ENCODE results near the gene C11orf58. TPM values are rescaled to one million over a fixed set of nuclear protein-coding genes. Genes with fewer than 3 reads are reported as not detected.
A peak's percentile ranks its signal among the peaks of the same experiment; 100 is the strongest.

The C11orf58 gene
- total RNA-seq, 2 experiments from 2014 or later, result 114 to 133 TPM

GRCh38 chr11:16788141-16789062 is 50.0 kb downstream of the C11orf58 start:
- DNase-seq (peak; percentile 74), ATAC-seq (peak; percentile 78)
- no peaks in the 10 kb centered on the region for H3K36me3 Mint-ChIP-seq (ENCODE audit: low read depth)
- no peak overlapping the region for H3K27ac Mint-ChIP-seq
- intact Hi-C loops (cut with micrococcal nuclease), result loop anchor here (5.0 kb wide), 1 partner anchor 274 kb away; no protein-coding TSS in a partner anchor
- peak; percentile 98 for TF ChIP-seq CTCF (IDR thresholded peaks at IDR 0.05)
- no peak overlapping the region for H3K4me3 Mint-ChIP-seq
- no peaks in the 10 kb centered on the region for H3K27me3 Mint-ChIP-seq
- no peaks in the 10 kb centered on the region for H3K9me3 Mint-ChIP-seq
- POLR2A ChIA-PET, result no interaction called here
- CTCF ChIA-PET, result interaction anchor here (0.7 to 9.0 kb wide), 25 partner anchors 9 to 275 kb away, joined by 3 to 60 read pairs (median 4); no protein-coding TSS in a partner anchor
- H3K4me1 Mint-ChIP-seq (ENCODE audit: low read depth), result peaks cover 9% of the 10 kb centered on the region

GRCh38 chr11:16789063-16789420 is 50.6 kb downstream of the C11orf58 start:
- POLR2A ChIA-PET, result no interaction called here
- intact Hi-C loops (cut with micrococcal nuclease), result loop anchor here (5.0 kb wide), 1 partner anchor 273 kb away; no protein-coding TSS in a partner anchor
- H3K36me3 Mint-ChIP-seq (ENCODE audit: low read depth), result no peaks in the 10 kb centered on the region
- no peak for TF ChIP-seq CTCF (IDR thresholded peaks at IDR 0.05)
- H3K9me3 Mint-ChIP-seq, result no peaks in the 10 kb centered on the region
- no peaks in the 10 kb centered on the region for H3K27me3 Mint-ChIP-seq
- DNase-seq (no peak), ATAC-seq (no peak)
- no peak overlapping the region for H3K27ac Mint-ChIP-seq
- H3K4me3 Mint-ChIP-seq, result no peak overlapping the region
- CTCF ChIA-PET, result interaction anchor here (0.9 to 9.0 kb wide), 6 partner anchors 12 to 348 kb away, joined by 3 to 48 read pairs (median 5); no protein-coding TSS in a partner anchor
- H3K4me1 Mint-ChIP-seq (ENCODE audit: low read depth), result peaks cover 9% of the 10 kb centered on the region

GRCh38 chr11:16789560-16790485 is 51.4 kb downstream of the C11orf58 start:
- no peak overlapping the region for H3K27ac Mint-ChIP-seq
- ATAC-seq, result no peak
- H3K36me3 Mint-ChIP-seq (ENCODE audit: low read depth), result no peaks in the 10 kb centered on the region
- no peaks in the 10 kb centered on the region for H3K27me3 Mint-ChIP-seq
- peaks cover 11% of the 10 kb centered on the region for H3K4me1 Mint-ChIP-seq (ENCODE audit: low read depth)
- POLR2A ChIA-PET, result no interaction called here
- no peak overlapping the region for H3K4me3 Mint-ChIP-seq
- CTCF ChIA-PET, result interaction anchor here (0.9 to 9.0 kb wide), 5 partner anchors 11 to 347 kb away, joined by 3 to 48 read pairs (median 5); no protein-coding TSS in a partner anchor
- no peak for TF ChIP-seq CTCF (IDR thresholded peaks at IDR 0.05)
- DNase-seq, result no peak
- no peaks in the 10 kb centered on the region for H3K9me3 Mint-ChIP-seq
- intact Hi-C loops (cut with micrococcal nuclease), result loop anchor here (5.0 kb wide), 1 partner anchor 272 kb away; no protein-coding TSS in a partner anchor

GRCh38 chr11:16790486-16791190 is 52.2 kb downstream of the C11orf58 start:
- CTCF ChIA-PET, result interaction anchor here (0.9 to 9.0 kb wide), 2 partner anchors 10 to 273 kb away, joined by 3 to 48 read pairs; no protein-coding TSS in a partner anchor
- Mint-ChIP-seq H3K36me3 (ENCODE audit: low read depth) (no peaks in the 10 kb centered on the region), H3K27me3 (no peaks in the 10 kb centered on the region), H3K27ac (no peak overlapping the region), H3K9me3 (no peaks in the 10 kb centered on the region), H3K4me3 (no peak overlapping the region), H3K4me1 (ENCODE audit: low read depth) (peaks cover 16% of the 10 kb centered on the region)
- DNase-seq, result no peak
- intact Hi-C loops (cut with micrococcal nuclease), result no loop called here
- ATAC-seq, result no peak
- POLR2A ChIA-PET, result no interaction called here
- TF ChIP-seq CTCF (IDR thresholded peaks at IDR 0.05), result no peak
